K562 (cell line): ENCODE results near the gene VEGFB. TPM values are rescaled to one million over a fixed set of nuclear protein-coding genes. Genes with fewer than 3 reads are reported as not detected.

Experiments
- ATAC-seq: fragments of 200-7000 bp; cut with Tn5 transposase; 3 replicates; pipeline ENCODE4 v1.9.1; 2020; ENCODE audit warnings: moderate library complexity
- BruUV-seq: library from RNA; stranded (reverse); fragments of 400-500 nt; replicated peaks from 2 replicates; lab custom pipeline; 2021; lab: Mats Ljungman, UMichigan
- CTCF ChIA-PET: fragments of 300-600 bp; formaldehyde crosslinking; extraction: SDS; loops from one replicate; lab custom pipeline; 2021; ENCODE audit warnings: low intra/inter-chr PET ratio; lab: Yijun Ruan, JAX
- POLR2A ChIA-PET: fragments of 300-600, 350-650 bp; sonication (Branson Sonifier 250); formaldehyde crosslinking; extraction: SDS; loops from one replicate; lab custom pipeline; 2021; ENCODE audit warnings: antibody characterized with exemption, inconsistent platforms; lab: Yijun Ruan, JAX
- DNase-seq, 4 experiments: peaks; one replicate each; pipeline versions ENCODE4 v3.0.0 to v3.0.0-alpha.2; 2011 to 2018; ENCODE audit warnings: low spot score in 3 of 4, mixed read lengths in 3 of 4; ENCODE audit errors: extremely low read depth in 1 of 4
- FAIRE-seq: peaks from 2 replicates; lab custom pipeline; 2011; peaks lifted over from hg19 to GRCh38; lab: Jason Lieb, UNC
- H2AFZ ChIP-seq: 2 replicates; pipeline ENCODE4 v1.6.0; 2011; ENCODE audit warnings: low read depth, low read length, control low read depth, inconsistent platforms
- H3K27ac ChIP-seq: fragments of 200-600 bp; 3 replicates; pipeline ENCODE4 v1.8.0; 2011; ENCODE audit warnings: low read depth, mild to moderate bottlenecking, control low read depth, inconsistent platforms, low read length, moderate library complexity, mixed read lengths; ENCODE audit errors: extremely low read depth
- H3K27me3 ChIP-seq, 2 experiments: fragments of 300-600 bp in 1 of 2; 2 replicates in 1 of 2; 3 replicates in 1 of 2; pipeline versions ENCODE4 v1.6.0 to v1.8.0; 2011; ENCODE audit warnings: inconsistent platforms in 2 of 2, low read length in 2 of 2, mild to moderate bottlenecking in 1 of 2, mixed read lengths in 1 of 2, moderate library complexity in 1 of 2; ENCODE audit not compliant: control insufficient read depth in 2 of 2, insufficient read depth in 2 of 2
- H3K36me3 ChIP-seq: fragments of 300-600 bp; 3 replicates; pipeline ENCODE4 v1.8.0; 2011; ENCODE audit warnings: mild to moderate bottlenecking, low read length, inconsistent platforms; ENCODE audit not compliant: control insufficient read depth, insufficient read depth
- H3K4me1 ChIP-seq, 2 experiments: fragments of 200-600 bp in 1 of 2; replicated peaks in 1 of 2; 2 replicates in 1 of 2; 3 replicates in 1 of 2; pipeline versions ENCODE4 v1.5.1 to v1.8.0; 2011; ENCODE audit warnings: inconsistent platforms in 2 of 2, low read length in 2 of 2, mild to moderate bottlenecking in 1 of 2, mixed read lengths in 1 of 2, moderate library complexity in 1 of 2; ENCODE audit not compliant: control insufficient read depth in 2 of 2, insufficient read depth in 2 of 2
- H3K4me2 ChIP-seq: 2 replicates; pipeline ENCODE4 v1.6.1; 2011; ENCODE audit warnings: low read length, control low read depth, inconsistent platforms, mixed read lengths; ENCODE audit not compliant: insufficient read depth
- H3K4me3 ChIP-seq: fragments of 200-600 bp; sonication (generic), shearing (Covaris generic); 2 replicates; pipeline ENCODE4 v1.5.1; 2016; ENCODE audit warnings: control low read depth, inconsistent platforms
- H3K79me2 ChIP-seq: fragments of 200-600 bp; 3 replicates; pipeline ENCODE4 v1.8.0; 2011; ENCODE audit warnings: low read length, inconsistent platforms; ENCODE audit not compliant: control insufficient read depth, insufficient read depth
- H3K9ac ChIP-seq, 2 experiments: 2 replicates each; pipeline versions ENCODE4 v1.6.0 to v1.6.1; 2011; ENCODE audit warnings: low read depth in 2 of 2, low read length in 2 of 2, control low read depth in 1 of 2, inconsistent platforms in 1 of 2, mild to moderate bottlenecking in 1 of 2, mixed read lengths in 1 of 2; ENCODE audit not compliant: insufficient read depth in 1 of 2
- H3K9me1 ChIP-seq: one replicate; pipeline ENCODE4 v1.6.0; 2011; ENCODE audit warnings: inconsistent platforms, mild to moderate bottlenecking, low read length, moderate library complexity; ENCODE audit not compliant: control insufficient read depth, insufficient read depth
- H3K9me3 ChIP-seq: replicated peaks from 2 replicates; pipeline ENCODE4 v1.5.1; 2011; ENCODE audit warnings: low read depth, low read length, inconsistent platforms; ENCODE audit not compliant: control insufficient read depth, insufficient read depth
- H4K20me1 ChIP-seq: replicated peaks from 2 replicates; pipeline ENCODE4 v1.6.1; 2011; ENCODE audit warnings: low read length, inconsistent platforms, mixed read lengths; ENCODE audit not compliant: control insufficient read depth, insufficient read depth
- HNRNPH1 ChIP-seq: fragments of 200-400 bp; formaldehyde crosslinking; optimal IDR thresholded peaks from 2 replicates; pipeline ENCODE3; 2017; ENCODE audit warnings: low read depth, mild to moderate bottlenecking, low read length, moderate library complexity
- POLR2G ChIP-seq: fragments of 200-400 bp; formaldehyde crosslinking; IDR thresholded peaks from 2 replicates; pipeline ENCODE4 v1.6.1; 2017; ENCODE audit warnings: low read depth, mild to moderate bottlenecking, antibody characterized with exemption, low read length, moderate library complexity
- RBFOX2 ChIP-seq: fragments of 200-400 bp; formaldehyde crosslinking; IDR thresholded peaks from 2 replicates; pipeline ENCODE4 v1.6.1; 2017; ENCODE audit warnings: low read depth, mild to moderate bottlenecking, low read length, moderate library complexity
- ZNF165 ChIP-seq: fragments of 250-450 bp; sonication (Bioruptor Pico); IDR thresholded peaks from 2 replicates; pipeline ENCODE4 v1.4.0; 2020; ENCODE audit warnings: borderline replicate concordance
- WGBS: fragments of 100-300 bp; shearing (Covaris generic); methylation state at CpG from one replicate; pipeline ENCODE4 v1.1.6; 2016; ENCODE audit warnings: low coverage, mixed read lengths; ENCODE audit not compliant: insufficient coverage; ENCODE audit errors: missing lambda C conversion rate; 5-methylcytosine and 5-hydroxymethylcytosine counted together
- in situ Hi-C: fragments of 300-500 bp; cut with MboI; formaldehyde crosslinking; loops from 4 replicates; pipeline ENCODE4 v1.15.0; 2018; ENCODE audit warnings: inconsistent platforms, mixed read lengths
- intact Hi-C: fragments of 100-400 bp; cut with micrococcal nuclease; formaldehyde crosslinking; loops from 2 replicates; pipeline ENCODE4 v1.14.2; 2022
- polyA plus RNA-seq, 8 experiments: library from polyadenylated mRNA; depleted of rRNA in 4 of 8; stranded (reverse) in 5 of 8; unstranded in 3 of 8; fragments of >200 nt; fragmentation: Nextera tagmentation in 2 of 8; fragmentation: Illumina TruSeq in 1 of 8; extraction: Ambion mirVana in 2 of 8; extraction: Trizol in 1 of 8; gene quantifications; 2 replicates each; pipeline versions ENCODE4 v1.2.1 to v1.2.3, GENCODE V29; 2011 to 2014; ENCODE audit warnings: inconsistent platforms in 1 of 8, missing spikeins in 1 of 8
- total RNA-seq, 7 experiments: library from RNA; depleted of rRNA in 6 of 7; stranded (reverse); fragments of >200 nt in 6 of 7; fragmentation: Illumina TruSeq in 2 of 7; extraction: Trizol in 2 of 7; gene quantifications; 2 replicates each; pipeline versions ENCODE4 v1.2.1 to v1.2.3, GENCODE V29; 2011 to 2021; ENCODE audit warnings: low replicate concordance in 1 of 7
- TF ChIP-seq, protein P1 (sequence below): fragments of 250-450 bp; sonication (Bioruptor Pico); IDR thresholded peaks from 2 replicates; pipeline ENCODE4 v1.5.0; 2021; ENCODE audit warnings: mild to moderate bottlenecking, moderate library complexity
- TF ChIP-seq, protein P2 (sequence below): fragments of 250-450 bp; sonication (Bioruptor Pico); IDR thresholded peaks from 2 replicates; pipeline ENCODE4 v1.5.0; 2020; ENCODE audit warnings: mild to moderate bottlenecking, borderline replicate concordance
- TF ChIP-seq, protein P3 (sequence below): sonication (generic); formaldehyde crosslinking; IDR thresholded peaks from 2 replicates; pipeline ENCODE4 v1.8.0; 2022; ENCODE audit warnings: mild to moderate bottlenecking, missing genetic modification reagents
- TF ChIP-seq, protein P4 (sequence below): sonication (generic); formaldehyde crosslinking; IDR thresholded peaks from 2 replicates; pipeline ENCODE4 v1.8.1; 2023; ENCODE audit warnings: mild to moderate bottlenecking, missing genetic modification reagents

VEGFB gene
- total and polyA plus RNA-seq, 9 of the 15 experiments (the other 6 are each of a cell fraction or from before 2014, with no cell fraction given): 11.0 to 83.4 (median 25.7) TPM

DNA sequence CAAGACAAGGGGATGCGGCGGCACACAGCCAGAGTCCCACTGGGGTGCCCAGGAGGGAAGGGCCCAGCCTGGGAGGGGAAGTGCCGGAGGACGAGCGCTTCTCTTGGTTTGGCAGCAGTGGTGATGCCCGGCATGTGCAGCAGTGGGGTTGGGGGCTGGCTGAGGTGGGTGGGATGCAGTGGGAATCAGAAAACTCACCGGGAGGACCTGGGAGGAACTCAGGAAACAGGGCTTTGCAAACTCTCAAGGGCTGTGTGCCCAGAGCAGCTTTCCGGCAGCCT, 24.9 kb upstream of the VEGFB start:
- DNase-seq (no peak), ATAC-seq (no peak), FAIRE-seq (no peak)
- CTCF ChIA-PET: no interaction called here
- H3K9ac ChIP-seq: peak overlapping the region; percentile 99 to 100; a peak in 3 of 4 replicates
- H3K4me3 ChIP-seq: no peak overlapping the region
- WGBS: 83% methylated on average over 1 of the region's 8 CpGs
- no TSS peak for BruUV-seq
- H3K4me2 ChIP-seq: no peak overlapping the region
- peaks cover 86% of the 10 kb centered on the region; the same call in 2 of the 3 replicates for H3K36me3 ChIP-seq
- TF ChIP-seq, protein P1, sequence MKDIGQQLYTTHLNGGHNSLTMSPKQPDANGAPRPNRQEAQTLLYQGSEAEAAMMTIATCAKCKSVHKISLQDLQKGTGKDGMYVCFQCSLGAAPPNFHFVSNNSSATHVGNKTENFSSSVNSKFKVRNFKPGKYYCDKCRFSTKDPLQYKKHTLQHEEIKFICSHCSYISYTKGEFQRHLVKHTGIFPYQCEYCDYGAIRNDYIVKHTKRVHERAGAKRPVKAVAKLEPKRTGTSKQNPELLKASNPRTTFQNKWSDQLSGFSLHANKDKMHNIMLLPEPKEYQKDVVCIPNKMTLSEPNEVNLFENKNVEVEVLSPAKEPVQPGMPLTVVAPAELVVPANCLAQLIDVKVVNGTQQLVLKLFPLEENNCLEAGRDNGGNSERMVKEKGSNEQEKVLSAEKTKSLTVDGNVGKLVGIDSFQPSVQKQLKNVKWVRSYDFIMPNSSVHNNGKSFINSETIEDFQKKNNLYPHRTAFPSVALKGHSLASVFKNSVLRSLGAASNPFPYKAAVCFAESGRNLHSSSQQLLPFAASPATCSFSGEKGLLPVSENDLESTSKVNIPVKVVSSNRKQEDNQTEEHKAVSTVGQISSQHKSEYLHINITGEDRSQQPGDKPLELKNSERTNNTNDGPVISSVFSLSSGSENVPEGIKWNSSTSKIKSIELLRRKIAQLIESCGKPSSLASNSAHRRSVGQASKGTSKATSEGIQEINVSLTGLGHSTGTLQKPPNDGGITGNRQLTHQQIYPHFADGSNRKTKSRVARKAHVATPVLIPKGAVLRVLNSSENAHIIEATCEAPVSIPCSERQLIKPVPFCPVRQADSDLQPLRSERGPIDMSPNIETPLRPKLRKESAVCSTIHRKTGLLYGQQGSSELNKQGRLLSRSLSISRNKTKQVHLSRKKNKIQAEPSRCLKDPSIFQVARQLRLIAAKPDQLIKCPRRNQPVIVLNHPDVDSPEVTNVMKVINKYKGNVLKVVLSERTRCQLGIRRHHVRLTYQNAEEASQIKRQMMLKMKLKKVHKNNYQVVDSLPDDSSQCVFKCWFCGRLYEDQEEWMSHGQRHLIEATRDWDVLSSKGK: no peak
- TF ChIP-seq ZNF165 (CRISPR knock-in tag) (no peak), POLR2G (peak; percentile 31; the same call in 1 of the 2 replicates), RBFOX2 (peak; percentile 17; the same call in 1 of the 2 replicates), HNRNPH1 (no peak)
- TF ChIP-seq, protein P2, sequence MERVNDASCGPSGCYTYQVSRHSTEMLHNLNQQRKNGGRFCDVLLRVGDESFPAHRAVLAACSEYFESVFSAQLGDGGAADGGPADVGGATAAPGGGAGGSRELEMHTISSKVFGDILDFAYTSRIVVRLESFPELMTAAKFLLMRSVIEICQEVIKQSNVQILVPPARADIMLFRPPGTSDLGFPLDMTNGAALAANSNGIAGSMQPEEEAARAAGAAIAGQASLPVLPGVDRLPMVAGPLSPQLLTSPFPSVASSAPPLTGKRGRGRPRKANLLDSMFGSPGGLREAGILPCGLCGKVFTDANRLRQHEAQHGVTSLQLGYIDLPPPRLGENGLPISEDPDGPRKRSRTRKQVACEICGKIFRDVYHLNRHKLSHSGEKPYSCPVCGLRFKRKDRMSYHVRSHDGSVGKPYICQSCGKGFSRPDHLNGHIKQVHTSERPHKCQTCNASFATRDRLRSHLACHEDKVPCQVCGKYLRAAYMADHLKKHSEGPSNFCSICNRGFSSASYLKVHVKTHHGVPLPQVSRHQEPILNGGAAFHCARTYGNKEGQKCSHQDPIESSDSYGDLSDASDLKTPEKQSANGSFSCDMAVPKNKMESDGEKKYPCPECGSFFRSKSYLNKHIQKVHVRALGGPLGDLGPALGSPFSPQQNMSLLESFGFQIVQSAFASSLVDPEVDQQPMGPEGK (CRISPR knock-in tag): no peak
- TF ChIP-seq, protein P3, sequence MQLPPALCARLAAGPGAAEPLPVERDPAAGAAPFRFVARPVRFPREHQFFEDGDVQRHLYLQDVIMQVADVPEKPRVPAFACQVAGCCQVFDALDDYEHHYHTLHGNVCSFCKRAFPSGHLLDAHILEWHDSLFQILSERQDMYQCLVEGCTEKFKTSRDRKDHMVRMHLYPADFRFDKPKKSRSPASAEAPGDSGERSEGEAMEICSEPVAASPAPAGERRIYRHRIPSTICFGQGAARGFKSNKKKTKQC (CRISPR knock-in tag): no peak
- TF ChIP-seq, protein P4, sequence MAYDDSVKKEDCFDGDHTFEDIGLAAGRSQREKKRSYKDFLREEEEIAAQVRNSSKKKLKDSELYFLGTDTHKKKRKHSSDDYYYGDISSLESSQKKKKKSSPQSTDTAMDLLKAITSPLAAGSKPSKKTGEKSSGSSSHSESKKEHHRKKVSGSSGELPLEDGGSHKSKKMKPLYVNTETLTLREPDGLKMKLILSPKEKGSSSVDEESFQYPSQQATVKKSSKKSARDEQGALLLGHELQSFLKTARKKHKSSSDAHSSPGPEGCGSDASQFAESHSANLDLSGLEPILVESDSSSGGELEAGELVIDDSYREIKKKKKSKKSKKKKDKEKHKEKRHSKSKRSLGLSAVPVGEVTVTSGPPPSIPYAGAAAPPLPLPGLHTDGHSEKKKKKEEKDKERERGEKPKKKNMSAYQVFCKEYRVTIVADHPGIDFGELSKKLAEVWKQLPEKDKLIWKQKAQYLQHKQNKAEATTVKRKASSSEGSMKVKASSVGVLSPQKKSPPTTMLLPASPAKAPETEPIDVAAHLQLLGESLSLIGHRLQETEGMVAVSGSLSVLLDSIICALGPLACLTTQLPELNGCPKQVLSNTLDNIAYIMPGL: no peak
- H3K9me1 ChIP-seq: peaks cover 8% of the 10 kb centered on the region
- H3K4me1 ChIP-seq: peaks cover 26 to 57% of the 10 kb centered on the region in 2 experiments
- no peak overlapping the region for H2AFZ ChIP-seq
- peaks cover 47% of the 10 kb centered on the region for H3K79me2 ChIP-seq
- POLR2A ChIA-PET: interaction anchor here (4.6 to 7.8 kb wide), 3 partner anchors 9 to 24 kb away, joined by 29 to 77 read pairs (median 57); partner anchors contain the start of genes NUDT22, STIP1 and TRPT1
- H3K9me3 ChIP-seq: no peaks in the 10 kb centered on the region
- intact Hi-C loops: loop anchor here (5.0 kb wide), 1 partner anchor 148 kb away; the partner anchor contains the start of gene RPS6KA4
- no peaks in the 10 kb centered on the region for H3K27me3 ChIP-seq
- H3K27ac ChIP-seq: peak overlapping the region; percentile 100; the same call in 2 of the 3 replicates
- in situ Hi-C loops: no loop called here
- no peaks in the 10 kb centered on the region for H4K20me1 ChIP-seq
